LHCN-M2 (cell line): ENCODE results near the gene MAP2K5. TPM values are rescaled to one million over a fixed set of nuclear protein-coding genes. Genes with fewer than 3 reads are reported as not detected.

ENCODE experiments used
- DNase-seq: peaks from one replicate; pipeline ENCODE4 v3.0.0-alpha.2; 2012; ENCODE audit warnings: low read depth
- total RNA-seq: library from RNA; depleted of rRNA; stranded (reverse); fragments of >200 nt; gene quantifications from 2 replicates; pipeline ENCODE4 v1.2.3, GENCODE V29; 2014

The MAP2K5 gene
- total RNA-seq, 1 experiment from 2014 or later, result 4.2 TPM

GRCh38 chr15:67779549-67780111, 237.1 kb downstream of the MAP2K5 start:
- no peak for DNase-seq

- no peak for DNase-seq
These were observed 238.6 kb downstream of the MAP2K5 start for GRCh38 chr15:67781061-67781460.

- DNase-seq, result no peak
These were observed 239.6 kb downstream of the MAP2K5 start for GRCh38 chr15:67781907-67782690.

GRCh38 chr15:67782691-67782991, 240.1 kb downstream of the MAP2K5 start:
- DNase-seq, result no peak

- DNase-seq, result no peak
These were observed 240.8 kb downstream of the MAP2K5 start for GRCh38 chr15:67783303-67783702.

- no peak for DNase-seq
These were observed 241.7 kb downstream of the MAP2K5 start for GRCh38 chr15:67784090-67784781.

- DNase-seq, result no peak
These were observed 242.4 kb downstream of the MAP2K5 start for GRCh38 chr15:67784856-67785430.

- no peak for DNase-seq
These were observed 242.9 kb downstream of the MAP2K5 start for GRCh38 chr15:67785431-67785830.

- no peak for DNase-seq
These were observed 244.1 kb downstream of the MAP2K5 start for GRCh38 chr15:67786646-67787045.

GRCh38 chr15:67788986-67789385, 246.5 kb downstream of the MAP2K5 start:
- no peak for DNase-seq

GRCh38 chr15:67790610-67791319, 248.3 kb downstream of the MAP2K5 start:
- DNase-seq, result no peak

- DNase-seq, result no peak
These were observed 249.9 kb downstream of the MAP2K5 start for GRCh38 chr15:67792250-67792942.

- no peak for DNase-seq
These were observed 252.5 kb downstream of the MAP2K5 start for GRCh38 chr15:67794832-67795574.

- DNase-seq, result no peak
These were observed 254.0 kb downstream of the MAP2K5 start for GRCh38 chr15:67796196-67797127.

- no peak for DNase-seq
These were observed 257.3 kb downstream of the MAP2K5 start for GRCh38 chr15:67799801-67800205.

- DNase-seq, result no peak
These were observed 258.6 kb downstream of the MAP2K5 start for GRCh38 chr15:67801142-67801541.

GRCh38 chr15:67801926-67802914, 259.7 kb downstream of the MAP2K5 start:
- DNase-seq, result no peak

GRCh38 chr15:67803299-67803698, 260.8 kb downstream of the MAP2K5 start:
- DNase-seq, result no peak
